GM23338 (cell line): ENCODE results near the gene OPTC. TPM values are rescaled to one million over a fixed set of nuclear protein-coding genes. Genes with fewer than 3 reads are reported as not detected.

Experiments
- ATAC-seq: fragments of 200-7000 bp; cut with Tn5 transposase; 3 replicates; pipeline ENCODE4 v1.9.1; 2020
- DNase-seq: peaks from one replicate; pipeline ENCODE4 v3.0.0-alpha.2; 2015; ENCODE audit warnings: low spot score
- H2AFZ ChIP-seq: fragments of 200-600 bp; sonication (generic); 2 replicates; pipeline ENCODE4 v1.8.0; 2016; ENCODE audit warnings: antibody characterized with exemption, mild to moderate bottlenecking, moderate library complexity
- H3F3A ChIP-seq: fragments of 200-600 bp; sonication (generic); replicated peaks from 2 replicates; pipeline ENCODE4 v1.8.0; 2017; ENCODE audit warnings: antibody characterized with exemption, mixed run types, low read depth
- H3K27ac ChIP-seq: fragments of 200-600 bp; sonication (generic); 2 replicates; pipeline ENCODE4 v1.6.1; 2016; ENCODE audit warnings: low read depth
- H3K27me3 ChIP-seq: fragments of 200-600 bp; sonication (generic); 2 replicates; pipeline ENCODE4 v1.8.0; 2016; ENCODE audit warnings: mild to moderate bottlenecking, mixed run types, moderate library complexity; ENCODE audit not compliant: insufficient read depth
- H3K36me3 ChIP-seq: fragments of 200-600 bp; sonication (generic); 2 replicates; pipeline ENCODE4 v1.8.0; 2016; ENCODE audit warnings: mild to moderate bottlenecking; ENCODE audit not compliant: insufficient read depth
- H3K4me1 ChIP-seq: fragments of 200-600 bp; sonication (generic); 2 replicates; pipeline ENCODE4 v1.8.0; 2016; ENCODE audit warnings: mild to moderate bottlenecking, moderate library complexity; ENCODE audit not compliant: insufficient read depth
- H3K4me2 ChIP-seq: fragments of 200-600 bp; sonication (generic); 2 replicates; pipeline ENCODE4 v1.7.1; 2017; ENCODE audit warnings: mixed run types
- H3K4me3 ChIP-seq: fragments of 200-600 bp; sonication (generic); 2 replicates; pipeline ENCODE4 v1.6.1; 2016; ENCODE audit warnings: mixed run types
- H3K79me2 ChIP-seq: fragments of 200-600 bp; sonication (generic); replicated peaks from 2 replicates; pipeline ENCODE4 v1.8.0; 2017; ENCODE audit warnings: mild to moderate bottlenecking; ENCODE audit not compliant: insufficient read depth
- H3K9me2 ChIP-seq: fragments of 200-600 bp; sonication (generic); 2 replicates; pipeline ENCODE4 v1.8.0; 2017; ENCODE audit not compliant: insufficient read depth
- H4K20me1 ChIP-seq: fragments of 200-600 bp; sonication (generic); replicated peaks from 2 replicates; pipeline ENCODE4 v1.8.0; 2017; ENCODE audit warnings: mild to moderate bottlenecking; ENCODE audit not compliant: insufficient read depth
- H3K27ac Mint-ChIP-seq: 2 replicates; pipeline ENCODE4 v1.8.0; 2020; ENCODE audit warnings: inconsistent platforms, mild to moderate bottlenecking, moderate library complexity, mixed read lengths
- H3K27me3 Mint-ChIP-seq: 3 replicates; pipeline ENCODE4 v1.8.0; 2022; ENCODE audit warnings: low read depth, mild to moderate bottlenecking, moderate library complexity, mixed read lengths, inconsistent platforms; ENCODE audit not compliant: insufficient read depth, poor library complexity
- H3K36me3 Mint-ChIP-seq: 3 replicates; pipeline ENCODE4 v1.8.0; 2021; ENCODE audit warnings: low read depth, mild to moderate bottlenecking, inconsistent platforms, moderate library complexity, mixed read lengths
- H3K4me1 Mint-ChIP-seq: 3 replicates; pipeline ENCODE4 v1.8.0; 2020; ENCODE audit warnings: mild to moderate bottlenecking, inconsistent platforms, mixed read lengths
- H3K4me3 Mint-ChIP-seq: 3 replicates; pipeline ENCODE4 v1.8.0; 2021; ENCODE audit warnings: moderate library complexity, mild to moderate bottlenecking, inconsistent platforms, mixed read lengths
- H3K9me3 Mint-ChIP-seq: 3 replicates; pipeline ENCODE4 v1.8.0; 2020; ENCODE audit warnings: moderate library complexity, mild to moderate bottlenecking, inconsistent platforms, mixed read lengths
- CREB1 ChIP-seq: fragments of 250-450 bp; sonication (Bioruptor Pico); IDR thresholded peaks from 2 replicates; pipeline ENCODE4 v1.5.0; 2020; ENCODE audit warnings: low read depth, mild to moderate bottlenecking, moderate library complexity
- EZH2 ChIP-seq: fragments of 200-600 bp; sonication (generic); IDR thresholded peaks from one replicate; pipeline ENCODE4 v1.8.0; 2017; ENCODE audit warnings: antibody characterized with exemption, mild to moderate bottlenecking, low read depth; ENCODE audit not compliant: unreplicated experiment
- EZH2phosphoT487 ChIP-seq: fragments of 200-600 bp; sonication (generic); IDR thresholded peaks from one replicate; pipeline ENCODE4 v1.8.1; 2018; ENCODE audit warnings: antibody characterized with exemption; ENCODE audit not compliant: unreplicated experiment
- STAT1 ChIP-seq: IDR thresholded peaks from one replicate; pipeline ENCODE4 v1.6.1; 2016; ENCODE audit warnings: antibody characterized with exemption; ENCODE audit not compliant: unreplicated experiment
- ZNF114 ChIP-seq: fragments of 250-450 bp; sonication (Bioruptor Pico); IDR thresholded peaks from 2 replicates; pipeline ENCODE4 v1.5.0; 2020; ENCODE audit warnings: mild to moderate bottlenecking, moderate library complexity
- ZNF331 ChIP-seq: fragments of 250-450 bp; sonication (Bioruptor Pico); IDR thresholded peaks from 2 replicates; pipeline ENCODE4 v1.5.0; 2020; ENCODE audit warnings: low read depth, mild to moderate bottlenecking, moderate library complexity
- polyA plus RNA-seq: library from polyadenylated mRNA; unstranded; fragments of >200 nt; fragmentation: Nextera tagmentation; extraction: Ambion mirVana; gene quantifications from 2 replicates; pipeline ENCODE4 v1.2.1, GENCODE V29; 2016
- total RNA-seq: library from RNA; depleted of rRNA; stranded (reverse); fragments of >200 nt; shearing (Covaris generic); gene quantifications from 2 replicates; pipeline ENCODE4 v1.2.3, GENCODE V29; 2014
- TF ChIP-seq, protein P1 (sequence below): IDR thresholded peaks from 2 replicates; pipeline ENCODE4 v1.6.1; 2016; ENCODE audit warnings: antibody characterized with exemption
- TF ChIP-seq, protein P2 (sequence below): fragments of 250-450 bp; sonication (Bioruptor Pico); IDR thresholded peaks from 2 replicates; pipeline ENCODE4 v1.5.0; 2020; ENCODE audit warnings: mild to moderate bottlenecking, moderate library complexity

The OPTC gene
- total and polyA plus RNA-seq, 2 experiments from 2014 or later: 0.50 to 1.0 TPM

DNA sequence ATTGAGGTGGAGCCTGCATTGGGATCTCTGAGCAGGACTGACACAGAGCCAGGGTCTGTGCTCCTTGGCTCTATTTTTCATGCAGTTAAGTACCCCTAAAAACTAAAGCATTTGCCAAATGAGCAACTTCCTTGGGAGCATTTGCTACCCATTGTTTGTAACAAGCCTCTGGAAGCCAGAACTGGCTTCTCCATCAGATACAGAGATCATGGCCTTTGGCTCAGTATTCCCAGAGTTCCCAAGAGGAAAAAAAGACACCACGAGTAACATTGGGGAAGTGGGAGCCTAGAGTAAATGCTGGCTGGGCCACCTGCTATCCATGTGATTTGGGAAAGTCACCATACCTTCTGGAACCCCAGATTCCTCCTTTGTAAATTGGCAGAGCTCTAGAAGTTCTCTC is 44.8 kb downstream of the OPTC start:
- no peaks in the 10 kb centered on the region; the same call in 1 of the 2 replicates for H3K36me3 ChIP-seq
- no peak overlapping the region for H2AFZ ChIP-seq
- Mint-ChIP-seq H3K36me3 (no peaks in the 10 kb centered on the region), H3K27me3 (peaks cover 3% of the 10 kb centered on the region), H3K27ac (no peak overlapping the region), H3K4me1 (peaks cover 9% of the 10 kb centered on the region; the same call in 2 of the 3 replicates), H3K9me3 (no peaks in the 10 kb centered on the region), H3K4me3 (no peak overlapping the region)
- H4K20me1 ChIP-seq: no peaks in the 10 kb centered on the region
- no peak for TF ChIP-seq ZNF331 (CRISPR knock-in tag)
- TF ChIP-seq, protein P1, sequence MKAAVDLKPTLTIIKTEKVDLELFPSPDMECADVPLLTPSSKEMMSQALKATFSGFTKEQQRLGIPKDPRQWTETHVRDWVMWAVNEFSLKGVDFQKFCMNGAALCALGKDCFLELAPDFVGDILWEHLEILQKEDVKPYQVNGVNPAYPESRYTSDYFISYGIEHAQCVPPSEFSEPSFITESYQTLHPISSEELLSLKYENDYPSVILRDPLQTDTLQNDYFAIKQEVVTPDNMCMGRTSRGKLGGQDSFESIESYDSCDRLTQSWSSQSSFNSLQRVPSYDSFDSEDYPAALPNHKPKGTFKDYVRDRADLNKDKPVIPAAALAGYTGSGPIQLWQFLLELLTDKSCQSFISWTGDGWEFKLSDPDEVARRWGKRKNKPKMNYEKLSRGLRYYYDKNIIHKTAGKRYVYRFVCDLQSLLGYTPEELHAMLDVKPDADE: no peak
- TF ChIP-seq EZH2: no peak
- TF ChIP-seq EZH2phosphoT487: no peak
- TF ChIP-seq, protein P2, sequence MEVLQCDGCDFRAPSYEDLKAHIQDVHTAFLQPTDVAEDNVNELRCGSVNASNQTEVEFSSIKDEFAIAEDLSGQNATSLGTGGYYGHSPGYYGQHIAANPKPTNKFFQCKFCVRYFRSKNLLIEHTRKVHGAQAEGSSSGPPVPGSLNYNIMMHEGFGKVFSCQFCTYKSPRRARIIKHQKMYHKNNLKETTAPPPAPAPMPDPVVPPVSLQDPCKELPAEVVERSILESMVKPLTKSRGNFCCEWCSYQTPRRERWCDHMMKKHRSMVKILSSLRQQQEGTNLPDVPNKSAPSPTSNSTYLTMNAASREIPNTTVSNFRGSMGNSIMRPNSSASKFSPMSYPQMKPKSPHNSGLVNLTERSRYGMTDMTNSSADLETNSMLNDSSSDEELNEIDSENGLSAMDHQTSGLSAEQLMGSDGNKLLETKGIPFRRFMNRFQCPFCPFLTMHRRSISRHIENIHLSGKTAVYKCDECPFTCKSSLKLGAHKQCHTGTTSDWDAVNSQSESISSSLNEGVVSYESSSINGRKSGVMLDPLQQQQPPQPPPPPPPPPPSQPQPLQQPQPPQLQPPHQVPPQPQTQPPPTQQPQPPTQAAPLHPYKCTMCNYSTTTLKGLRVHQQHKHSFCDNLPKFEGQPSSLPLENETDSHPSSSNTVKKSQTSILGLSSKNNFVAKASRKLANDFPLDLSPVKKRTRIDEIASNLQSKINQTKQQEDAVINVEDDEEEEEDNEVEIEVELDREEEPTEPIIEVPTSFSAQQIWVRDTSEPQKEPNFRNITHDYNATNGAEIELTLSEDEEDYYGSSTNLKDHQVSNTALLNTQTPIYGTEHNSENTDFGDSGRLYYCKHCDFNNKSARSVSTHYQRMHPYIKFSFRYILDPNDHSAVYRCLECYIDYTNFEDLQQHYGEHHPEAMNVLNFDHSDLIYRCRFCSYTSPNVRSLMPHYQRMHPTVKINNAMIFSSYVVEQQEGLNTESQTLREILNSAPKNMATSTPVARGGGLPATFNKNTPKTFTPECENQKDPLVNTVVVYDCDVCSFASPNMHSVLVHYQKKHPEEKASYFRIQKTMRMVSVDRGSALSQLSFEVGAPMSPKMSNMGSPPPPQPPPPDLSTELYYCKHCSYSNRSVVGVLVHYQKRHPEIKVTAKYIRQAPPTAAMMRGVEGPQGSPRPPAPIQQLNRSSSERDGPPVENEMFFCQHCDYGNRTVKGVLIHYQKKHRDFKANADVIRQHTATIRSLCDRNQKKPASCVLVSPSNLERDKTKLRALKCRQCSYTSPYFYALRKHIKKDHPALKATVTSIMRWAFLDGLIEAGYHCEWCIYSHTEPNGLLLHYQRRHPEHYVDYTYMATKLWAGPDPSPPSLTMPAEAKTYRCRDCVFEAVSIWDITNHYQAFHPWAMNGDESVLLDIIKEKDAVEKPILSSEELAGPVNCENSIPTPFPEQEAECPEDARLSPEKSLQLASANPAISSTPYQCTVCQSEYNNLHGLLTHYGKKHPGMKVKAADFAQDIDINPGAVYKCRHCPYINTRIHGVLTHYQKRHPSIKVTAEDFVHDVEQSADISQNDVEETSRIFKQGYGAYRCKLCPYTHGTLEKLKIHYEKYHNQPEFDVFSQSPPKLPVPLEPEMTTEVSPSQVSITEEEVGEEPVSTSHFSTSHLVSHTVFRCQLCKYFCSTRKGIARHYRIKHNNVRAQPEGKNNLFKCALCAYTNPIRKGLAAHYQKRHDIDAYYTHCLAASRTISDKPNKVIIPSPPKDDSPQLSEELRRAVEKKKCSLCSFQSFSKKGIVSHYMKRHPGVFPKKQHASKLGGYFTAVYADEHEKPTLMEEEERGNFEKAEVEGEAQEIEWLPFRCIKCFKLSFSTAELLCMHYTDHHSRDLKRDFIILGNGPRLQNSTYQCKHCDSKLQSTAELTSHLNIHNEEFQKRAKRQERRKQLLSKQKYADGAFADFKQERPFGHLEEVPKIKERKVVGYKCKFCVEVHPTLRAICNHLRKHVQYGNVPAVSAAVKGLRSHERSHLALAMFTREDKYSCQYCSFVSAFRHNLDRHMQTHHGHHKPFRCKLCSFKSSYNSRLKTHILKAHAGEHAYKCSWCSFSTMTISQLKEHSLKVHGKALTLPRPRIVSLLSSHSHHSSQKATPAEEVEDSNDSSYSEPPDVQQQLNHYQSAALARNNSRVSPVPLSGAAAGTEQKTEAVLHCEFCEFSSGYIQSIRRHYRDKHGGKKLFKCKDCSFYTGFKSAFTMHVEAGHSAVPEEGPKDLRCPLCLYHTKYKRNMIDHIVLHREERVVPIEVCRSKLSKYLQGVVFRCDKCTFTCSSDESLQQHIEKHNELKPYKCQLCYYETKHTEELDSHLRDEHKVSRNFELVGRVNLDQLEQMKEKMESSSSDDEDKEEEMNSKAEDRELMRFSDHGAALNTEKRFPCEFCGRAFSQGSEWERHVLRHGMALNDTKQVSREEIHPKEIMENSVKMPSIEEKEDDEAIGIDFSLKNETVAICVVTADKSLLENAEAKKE (CRISPR knock-in tag): no peak
- no peak for TF ChIP-seq STAT1
- no peak for TF ChIP-seq ZNF114 (CRISPR knock-in tag)
- TF ChIP-seq CREB1 (CRISPR knock-in tag): no peak
- DNase-seq (no peak), ATAC-seq (no peak)
- H3K79me2 ChIP-seq: no peaks in the 10 kb centered on the region; the same call in 1 of the 2 replicates
- H3K4me3 ChIP-seq: no peak overlapping the region
- H3F3A ChIP-seq: no peaks in the 10 kb centered on the region
- no peaks in the 10 kb centered on the region for H3K4me1 ChIP-seq
- no peak overlapping the region for H3K4me2 ChIP-seq
- no peak overlapping the region for H3K27ac ChIP-seq
- no peaks in the 10 kb centered on the region; the same call in 1 of the 2 replicates for H3K9me2 ChIP-seq
- H3K27me3 ChIP-seq: no peaks in the 10 kb centered on the region
